GM19193 (cell line): ENCODE measurements around the gene BBOX1.

Source experiments
- POLR2A ChIP-seq: IDR thresholded peaks from 4 replicates; pipeline ENCODE4 v1.6.1; 2011; ENCODE audit not compliant: insufficient read depth, insufficient read length; ENCODE audit errors: extremely low read depth

The BBOX1 gene

GRCh38 chr11:27095059-27095458 lies 54.4 kb downstream of the BBOX1 start:
- TF ChIP-seq POLR2A, result no peak

DNA sequence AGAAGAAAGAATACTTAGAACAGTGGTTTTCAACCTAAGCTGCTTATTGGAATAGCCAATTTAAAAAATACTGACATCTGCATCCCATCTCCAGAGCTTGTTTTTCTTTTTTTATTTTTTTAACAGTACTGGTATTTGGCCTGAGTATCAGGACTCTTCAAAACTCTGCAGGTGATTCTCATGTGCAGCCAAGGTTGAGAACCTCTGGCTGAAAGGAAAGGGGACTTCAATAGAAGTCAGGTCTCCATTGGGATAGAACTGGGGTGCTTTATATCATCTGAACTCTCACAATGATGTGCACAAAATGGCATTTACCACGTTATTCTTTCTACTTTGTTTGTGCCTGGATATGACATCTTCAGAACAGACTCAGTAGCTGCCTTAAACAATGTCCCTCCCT lies 55.3 kb downstream of the BBOX1 start:
- no peak for TF ChIP-seq POLR2A

- TF ChIP-seq POLR2A, result no peak
These were observed 56.9 kb downstream of the BBOX1 start for GRCh38 chr11:27097551-27097950.

- TF ChIP-seq POLR2A, result no peak
These were observed 59.9 kb downstream of the BBOX1 start for GRCh38 chr11:27100534-27100933.

DNA sequence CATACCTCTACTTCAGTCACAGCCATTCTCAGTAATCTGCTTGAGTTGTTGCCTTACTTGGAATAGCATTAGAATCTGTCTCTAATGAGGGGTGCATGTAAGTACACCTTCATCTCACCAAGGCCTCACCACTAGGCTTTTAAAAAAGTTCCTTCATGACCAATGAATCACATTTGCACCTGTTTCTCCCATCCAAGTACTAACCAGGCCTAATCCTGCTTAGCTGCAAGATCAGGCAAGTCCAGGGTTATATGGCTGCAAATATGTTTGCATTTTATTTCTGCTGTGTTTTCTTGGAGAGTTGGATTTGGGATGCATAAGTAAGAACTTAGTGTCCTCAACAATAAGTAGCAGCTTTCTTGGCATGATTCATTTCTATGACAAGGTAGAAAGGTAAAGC lies 66.9 kb downstream of the BBOX1 start:
- TF ChIP-seq POLR2A, result no peak

- no peak for TF ChIP-seq POLR2A
These were observed 68.2 kb downstream of the BBOX1 start for GRCh38 chr11:27108809-27109208.

- no peak for TF ChIP-seq POLR2A
These were observed 71.3 kb downstream of the BBOX1 start for GRCh38 chr11:27111896-27112295.

DNA sequence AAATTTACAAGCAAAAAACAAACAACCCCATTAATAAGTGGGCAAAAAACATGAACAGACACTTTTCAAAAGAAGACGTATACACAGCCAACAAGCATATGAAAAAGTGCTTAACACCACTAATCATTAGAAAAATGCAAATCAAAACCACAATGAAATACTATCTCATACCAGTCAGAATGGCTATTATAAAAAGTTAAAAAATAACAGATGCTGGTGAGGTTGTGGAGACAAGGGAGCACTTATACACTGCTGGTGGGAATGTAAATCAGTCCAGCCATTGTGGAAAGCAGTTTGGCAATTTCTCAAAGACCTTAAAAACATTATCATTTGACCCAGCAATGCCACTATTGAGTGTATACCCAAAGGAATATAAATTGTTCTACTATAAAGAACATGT lies 72.3 kb downstream of the BBOX1 start:
- no peak for TF ChIP-seq POLR2A

DNA sequence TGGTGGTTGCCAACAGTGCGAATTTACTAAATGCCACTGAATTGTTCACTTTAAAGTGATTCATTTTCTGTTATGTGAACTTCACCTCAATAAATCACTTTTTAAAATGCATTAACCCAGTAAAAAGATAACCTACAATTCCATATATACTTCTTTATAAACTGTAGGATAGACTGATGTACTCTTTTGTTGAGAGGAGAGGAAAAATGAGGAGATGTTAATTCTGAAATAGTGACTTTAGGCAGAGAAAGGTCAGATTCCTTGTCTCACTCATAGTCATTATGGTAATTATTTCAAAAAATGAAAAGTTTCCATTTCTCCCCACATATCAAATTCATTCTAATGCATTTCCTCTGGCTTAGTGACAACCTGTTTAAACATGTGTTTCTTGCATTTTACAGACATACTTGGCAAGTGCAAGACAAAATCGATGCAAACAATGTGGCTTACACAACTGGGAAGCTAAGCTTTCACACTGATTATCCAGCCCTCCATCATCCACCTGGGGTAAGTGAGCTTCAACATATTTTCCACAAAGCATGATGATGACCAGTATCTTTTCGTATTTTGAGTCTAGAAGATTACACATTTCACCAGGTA lies 74.5 kb downstream of the BBOX1 start:
- no peak for TF ChIP-seq POLR2A

DNA sequence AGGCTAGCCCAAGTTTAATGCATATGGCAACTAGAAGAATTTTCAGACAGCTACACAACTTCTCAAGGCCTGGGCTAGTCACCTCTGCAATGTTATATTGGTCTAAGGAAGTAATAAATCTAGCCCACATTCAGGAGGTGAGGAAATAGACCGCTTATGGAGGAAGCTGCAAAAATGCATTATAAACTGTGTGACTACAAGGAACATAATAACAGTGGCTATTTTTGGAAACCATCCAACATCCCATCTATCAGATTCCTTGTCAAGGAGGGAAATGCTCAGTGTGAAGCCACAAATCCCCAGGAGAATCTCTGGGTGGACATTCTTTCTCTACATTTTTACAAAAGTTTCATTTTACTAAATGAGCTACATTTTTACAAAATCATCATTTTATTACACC lies 76.1 kb downstream of the BBOX1 start:
- no peak for TF ChIP-seq POLR2A

DNA sequence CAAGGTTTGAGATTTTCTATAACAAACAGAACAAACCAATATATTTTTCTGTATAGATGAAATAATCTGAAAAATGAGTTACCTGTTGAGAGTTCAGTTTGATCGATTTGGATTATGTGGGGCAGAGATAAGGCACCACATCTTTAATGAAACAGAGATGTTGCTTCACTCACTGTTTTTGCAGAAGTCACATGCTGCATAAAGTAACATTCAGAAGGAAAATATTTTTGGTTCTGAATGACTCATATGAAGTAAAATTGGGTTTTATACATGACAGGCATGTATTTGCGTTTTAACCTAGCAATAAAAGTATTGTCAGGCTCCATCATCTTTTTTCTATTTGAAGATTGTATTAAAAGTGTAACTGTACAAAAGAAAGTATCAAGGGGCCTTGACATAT lies 77.8 kb downstream of the BBOX1 start:
- no peak for TF ChIP-seq POLR2A

DNA sequence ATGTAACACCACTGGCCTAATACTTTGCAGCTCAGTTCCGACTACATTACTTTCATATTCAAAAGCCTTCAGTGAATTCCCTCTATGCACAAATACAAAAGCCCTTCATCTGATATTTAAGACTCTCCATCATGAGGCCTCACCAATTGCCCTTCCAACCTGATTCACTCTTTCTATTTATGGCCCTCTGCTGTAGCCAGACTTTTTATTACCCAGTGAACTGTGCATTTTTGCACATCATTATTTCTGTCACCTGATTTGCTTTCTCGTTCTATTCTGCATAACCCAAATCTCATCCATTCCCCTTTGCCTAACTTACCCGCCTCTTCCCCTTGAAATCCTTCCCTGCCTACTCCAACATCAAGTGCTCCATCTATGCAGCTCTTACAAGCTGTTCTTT lies 78.3 kb downstream of the BBOX1 start:
- no peak for TF ChIP-seq POLR2A

- no peak for TF ChIP-seq POLR2A
These were observed 78.8 kb downstream of the BBOX1 start for GRCh38 chr11:27119396-27119795.

GRCh38 chr11:27120211-27120610 lies 79.6 kb downstream of the BBOX1 start:
- no peak for TF ChIP-seq POLR2A

- no peak for TF ChIP-seq POLR2A
These were observed 81.4 kb downstream of the BBOX1 start for GRCh38 chr11:27122001-27122400.

DNA sequence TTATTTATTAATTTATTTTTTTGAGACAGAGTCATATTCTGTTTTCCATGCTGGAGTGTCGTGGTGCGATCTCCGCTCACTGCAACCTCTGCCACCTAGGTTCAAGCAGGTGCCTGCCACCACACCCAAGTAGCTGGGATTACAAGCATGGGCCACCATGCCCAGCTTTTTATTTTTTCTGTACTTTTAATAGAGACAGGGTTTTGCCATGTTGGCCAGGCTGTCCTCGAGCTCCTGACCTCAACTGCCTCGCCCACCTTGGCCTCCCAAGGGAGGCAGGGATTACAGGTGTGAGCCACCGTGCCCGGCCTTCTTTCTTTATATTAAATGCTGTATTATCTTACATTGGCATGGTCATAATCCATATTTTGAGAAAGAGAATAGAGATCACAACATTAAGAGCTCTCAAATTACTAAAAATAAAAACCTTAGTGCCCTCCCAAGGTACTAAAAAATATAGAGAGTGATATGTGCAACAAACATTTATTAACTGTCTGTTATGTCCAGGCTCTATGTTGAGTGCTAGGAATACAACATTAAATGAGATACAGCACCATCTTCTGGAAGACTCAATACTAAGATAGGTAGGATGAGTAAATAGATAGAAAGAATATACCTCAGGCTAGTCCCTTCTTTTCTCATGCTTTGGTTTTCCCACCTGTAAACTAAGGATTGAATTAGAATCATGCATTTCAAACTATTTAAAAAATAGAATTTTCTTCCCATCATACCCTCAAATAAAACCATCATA lies 84.1 kb downstream of the BBOX1 start:
- TF ChIP-seq POLR2A, result no peak
